OCI-LY3 (cell line): ENCODE results near the gene SERINC5.

ENCODE experiments used
- EZH2phosphoT487 ChIP-seq: fragments of 200-600 bp; shearing (Covaris generic); IDR thresholded peaks from 2 replicates; pipeline ENCODE4 v1.6.1; 2018; ENCODE audit warnings: antibody characterized with exemption, mixed run types, low read depth
- TF ChIP-seq, protein P1 (sequence below): fragments of 200-600, 300-600 bp; sonication (generic); IDR thresholded peaks from 2 replicates; pipeline ENCODE4 v1.5.1; 2014; ENCODE audit warnings: antibody characterized with exemption, low read length, low read depth

GRCh38 chr5:80269991-80270438 is 14.2 kb upstream of the SERINC5 start:
- TF ChIP-seq, protein P1, sequence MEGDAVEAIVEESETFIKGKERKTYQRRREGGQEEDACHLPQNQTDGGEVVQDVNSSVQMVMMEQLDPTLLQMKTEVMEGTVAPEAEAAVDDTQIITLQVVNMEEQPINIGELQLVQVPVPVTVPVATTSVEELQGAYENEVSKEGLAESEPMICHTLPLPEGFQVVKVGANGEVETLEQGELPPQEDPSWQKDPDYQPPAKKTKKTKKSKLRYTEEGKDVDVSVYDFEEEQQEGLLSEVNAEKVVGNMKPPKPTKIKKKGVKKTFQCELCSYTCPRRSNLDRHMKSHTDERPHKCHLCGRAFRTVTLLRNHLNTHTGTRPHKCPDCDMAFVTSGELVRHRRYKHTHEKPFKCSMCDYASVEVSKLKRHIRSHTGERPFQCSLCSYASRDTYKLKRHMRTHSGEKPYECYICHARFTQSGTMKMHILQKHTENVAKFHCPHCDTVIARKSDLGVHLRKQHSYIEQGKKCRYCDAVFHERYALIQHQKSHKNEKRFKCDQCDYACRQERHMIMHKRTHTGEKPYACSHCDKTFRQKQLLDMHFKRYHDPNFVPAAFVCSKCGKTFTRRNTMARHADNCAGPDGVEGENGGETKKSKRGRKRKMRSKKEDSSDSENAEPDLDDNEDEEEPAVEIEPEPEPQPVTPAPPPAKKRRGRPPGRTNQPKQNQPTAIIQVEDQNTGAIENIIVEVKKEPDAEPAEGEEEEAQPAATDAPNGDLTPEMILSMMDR = no peak
- TF ChIP-seq EZH2phosphoT487 = no peak
